ENCODE results near the gene CDK19. TPM values are rescaled to one million over a fixed set of nuclear protein-coding genes. Genes with fewer than 3 reads are reported as not detected.
A peak's percentile ranks its signal among the peaks of the same experiment; 100 is the strongest.

The CDK19 gene
- total and polyA plus RNA-seq, 2 of the 13 experiments (the other 11 are each of a cell fraction or from before 2014, with no cell fraction given) = 13.4 to 27.0 TPM

GRCh38 chr6:110703906-110704594, 111.2 kb downstream of the CDK19 start (continued):
- no peak for TF ChIP-seq LBX2 (CRISPR knock-in tag; IDR thresholded peaks at IDR 0.05; ENCODE audit: borderline replicate concordance)
- TF ChIP-seq ZBTB14 (CRISPR knock-in tag; IDR thresholded peaks at IDR 0.05) = no peak
- TF ChIP-seq NPAS2 (CRISPR knock-in tag; IDR thresholded peaks at IDR 0.05; ENCODE audit: borderline replicate concordance) = no peak
- no peak for TF ChIP-seq ADNP (CRISPR knock-in tag; IDR thresholded peaks at IDR 0.05)
- TF ChIP-seq HHEX (CRISPR knock-in tag; IDR thresholded peaks at IDR 0.05) = peak; percentile 97
- peak; percentile 91 for TF ChIP-seq TCF7 (IDR thresholded peaks at IDR 0.05; ENCODE audit: low read depth)
- TF ChIP-seq MBD4 (IDR thresholded peaks at IDR 0.05; ENCODE audit: borderline replicate concordance, low read length) = peak; percentile 95
- TF ChIP-seq ZBTB3 (CRISPR knock-in tag; IDR thresholded peaks at IDR 0.05; ENCODE audit: borderline replicate concordance, low read depth) = 0 out of 2 replicates have a peak, but pooled peaks have one; percentile 60
- peak; percentile 92 for TF ChIP-seq NR2F6 (IDR thresholded peaks at IDR 0.05)
- TF ChIP-seq NR2F6 (CRISPR knock-in tag; IDR thresholded peaks at IDR 0.05) = peak; percentile 86
- TF ChIP-seq NCOA2 (CRISPR knock-in tag; IDR thresholded peaks at IDR 0.05) = peak; percentile 93
- TF ChIP-seq TCF12 (IDR thresholded peaks at IDR 0.05) = no peak
- TF ChIP-seq TCF12 (CRISPR knock-in tag; IDR thresholded peaks at IDR 0.05) = peak; percentile 63; the same call in 1 of the 2 replicates
- TF ChIP-seq TBL1XR1 (IDR thresholded peaks at IDR 0.05; ENCODE audit: borderline replicate concordance, low read length, partially characterized antibody) = peak; percentile 68
- no peak for TF ChIP-seq ZNF383 (CRISPR knock-in tag; IDR thresholded peaks at IDR 0.05; ENCODE audit: borderline replicate concordance)
- 0 out of 2 replicates have a peak, but pooled peaks have one; percentile 36 for TF ChIP-seq ZNF652 (CRISPR knock-in tag; IDR thresholded peaks at IDR 0.05; ENCODE audit: borderline replicate concordance, low read depth)
- peak; percentile 62; the same call in 1 of the 2 replicates for TF ChIP-seq IRF2 (CRISPR knock-in tag; IDR thresholded peaks at IDR 0.05)
- TF ChIP-seq ZNF629 (CRISPR knock-in tag; conservative IDR thresholded peaks at IDR 0.05) = no peak
- TF ChIP-seq ARID2 (CRISPR knock-in tag; IDR thresholded peaks at IDR 0.05; ENCODE audit: borderline replicate concordance) = no peak
- TF ChIP-seq EHMT2 (IDR thresholded peaks at IDR 0.05; ENCODE audit: borderline replicate concordance, low read depth, low read length) = no peak
- TF ChIP-seq ZBTB38 (CRISPR knock-in tag; IDR thresholded peaks at IDR 0.05) = no peak
- TF ChIP-seq NAIF1 (CRISPR knock-in tag; IDR thresholded peaks at IDR 0.05; ENCODE audit: borderline replicate concordance) = 0 out of 2 replicates have a peak, but pooled peaks have one; percentile 69
- no peak for TF ChIP-seq ELF1 (CRISPR knock-in tag; IDR thresholded peaks at IDR 0.05)
- peak; percentile 83 for TF ChIP-seq RARA (CRISPR knock-in tag; IDR thresholded peaks at IDR 0.05)
- TF ChIP-seq PHF21A (CRISPR knock-in tag; IDR thresholded peaks at IDR 0.05) = peak; percentile 62; the same call in 1 of the 2 replicates
- TF ChIP-seq MYPOP (CRISPR knock-in tag; IDR thresholded peaks at IDR 0.05) = no peak; the same call in 1 of the 2 replicates
- no peak for TF ChIP-seq HNRNPUL1 (IDR thresholded peaks at IDR 0.05; ENCODE audit: low read depth, low read length)
- no peak for TF ChIP-seq PAX8 (CRISPR knock-in tag; IDR thresholded peaks at IDR 0.05; ENCODE audit: borderline replicate concordance)
- no peak for TF ChIP-seq SIN3A (IDR thresholded peaks at IDR 0.05; ENCODE audit: borderline replicate concordance, low read depth, low read length)
- no peak for TF ChIP-seq NFKB2 (CRISPR knock-in tag; IDR thresholded peaks at IDR 0.05; ENCODE audit: borderline replicate concordance)

Measured in HepG2 (cell line).